IMR-90 (cell line): Measurements from ENCODE around the gene TOP3B. TPM values are rescaled to one million over a fixed set of nuclear protein-coding genes. Genes with fewer than 3 reads are reported as not detected.

Source experiments
- BHLHE40 ChIP-seq: fragments of 150-350 bp; IDR thresholded peaks from 2 replicates; pipeline ENCODE4 v1.6.1; 2016; ENCODE audit warnings: mild to moderate bottlenecking, low read depth, low read length
- CTCF ChIP-seq: conservative IDR thresholded peaks from 2 replicates; pipeline ENCODE4 v1.5.1; 2012; ENCODE audit warnings: mild to moderate bottlenecking, low read depth, low read length, improper control_type of control experiment
- FOS ChIP-seq: fragments of 150-350 bp; IDR thresholded peaks from 2 replicates; pipeline ENCODE4 v1.6.1; 2016; ENCODE audit warnings: low read depth, low read length
- RCOR1 ChIP-seq: IDR thresholded peaks from 2 replicates; pipeline ENCODE4 v1.6.1; 2012; ENCODE audit warnings: mild to moderate bottlenecking, low read length, improper control_type of control experiment; ENCODE audit not compliant: insufficient replicate concordance
- polyA plus RNA-seq, 3 experiments: library from polyadenylated mRNA; depleted of rRNA; stranded (reverse); fragments of >200 nt; gene quantifications; 2 replicates each; pipeline ENCODE4 v1.2.3, GENCODE V29; 2012; ENCODE audit warnings: low replicate concordance in 1 of 3
- total RNA-seq: library from RNA; depleted of rRNA; stranded (reverse); fragments of >200 nt; gene quantifications from 2 replicates; pipeline ENCODE4 v1.2.3, GENCODE V29; 2012

TOP3B gene
- total and polyA plus RNA-seq, 2 of the 4 experiments (the other 2 are of a cell fraction): 23.0 to 23.5 TPM

- TF ChIP-seq CTCF: no peak
- no peak for TF ChIP-seq FOS
- TF ChIP-seq BHLHE40: no peak
- TF ChIP-seq RCOR1: no peak
Measured at GRCh38 chr22:21960200-21961126, 22.1 kb downstream of the TOP3B start (continued).
